Liver (tissue), 3 donors: ENCODE measurements around the gene PALB2.

Source experiments
- ATF3 ChIP-seq: IDR thresholded peaks from 2 replicates; pipeline ENCODE4 v1.6.1; 2016; ENCODE audit warnings: antibody characterized with exemption
- CTCF ChIP-seq: fragments of 150-350 bp; IDR thresholded peaks from 2 replicates; pipeline ENCODE4 v1.5.1; 2017; ENCODE audit warnings: improper control_type of control experiment, low read depth, low read length; ENCODE audit not compliant: missing input control
- HNF4G ChIP-seq: IDR thresholded peaks from 2 replicates; pipeline ENCODE4 v1.6.1; 2016; ENCODE audit warnings: antibody characterized with exemption
- TAF1 ChIP-seq: conservative IDR thresholded peaks from 2 replicates; pipeline ENCODE4 v1.6.1; 2016; ENCODE audit warnings: antibody characterized with exemption, mild to moderate bottlenecking
- ZBTB33 ChIP-seq: IDR thresholded peaks from 2 replicates; pipeline ENCODE4 v1.6.1; 2016; ENCODE audit warnings: antibody characterized with exemption
- donor health status: healthy.
- donor health status: healthy.

- TF ChIP-seq TAF1 (no peak), CTCF (no peak), HNF4G (no peak), ZBTB33 (no peak), ATF3 (no peak)
Measured at GRCh38 chr16:23663918-23664317, 22.8 kb upstream of the PALB2 start.
